Measurements from ENCODE around the gene RLBP1.

Gene RLBP1

GRCh38 chr15:89178307-89178977 lies 42.9 kb downstream of the RLBP1 start:
- FAIRE-seq = no peak
- DNase-seq (ENCODE audit: low spot score) = no peak

- DNase-seq (ENCODE audit: low spot score) (peak; percentile 39), FAIRE-seq (no peak)
Observed at GRCh38 chr15:89177633-89178306, 43.6 kb downstream of the RLBP1 start.

- FAIRE-seq = no peak
- DNase-seq (ENCODE audit: low spot score) = no peak
Observed at GRCh38 chr15:89177116-89177515, 44.3 kb downstream of the RLBP1 start.

- DNase-seq (ENCODE audit: low spot score) (no peak), FAIRE-seq (no peak)
Observed at GRCh38 chr15:89175617-89176191, 45.7 kb downstream of the RLBP1 start.

- FAIRE-seq (no peak), DNase-seq (ENCODE audit: low spot score) (no peak)
Observed at GRCh38 chr15:89174476-89174875, 46.9 kb downstream of the RLBP1 start.

- FAIRE-seq = no peak
- DNase-seq (ENCODE audit: low spot score) = no peak
Observed at GRCh38 chr15:89172921-89173320, 48.5 kb downstream of the RLBP1 start.

GRCh38 chr15:89171136-89172072 lies 50.0 kb downstream of the RLBP1 start:
- FAIRE-seq (no peak), DNase-seq (ENCODE audit: low spot score) (no peak)

GRCh38 chr15:89170364-89170763 lies 51.0 kb downstream of the RLBP1 start:
- no peak for DNase-seq (ENCODE audit: low spot score)
- no peak for FAIRE-seq

GRCh38 chr15:89168316-89168833 lies 53.0 kb downstream of the RLBP1 start:
- FAIRE-seq (no peak), DNase-seq (ENCODE audit: low spot score) (no peak)

GRCh38 chr15:89167267-89168176 lies 53.9 kb downstream of the RLBP1 start:
- FAIRE-seq (peak; percentile 75), DNase-seq (ENCODE audit: low spot score) (peak; percentile 82)

GRCh38 chr15:89165677-89166076 lies 55.7 kb downstream of the RLBP1 start:
- DNase-seq (ENCODE audit: low spot score) (no peak), FAIRE-seq (no peak)

- DNase-seq (ENCODE audit: low spot score) (no peak), FAIRE-seq (no peak)
Observed at GRCh38 chr15:89164712-89165211, 56.6 kb downstream of the RLBP1 start.

GRCh38 chr15:89163271-89164055 lies 57.9 kb downstream of the RLBP1 start:
- FAIRE-seq (no peak), DNase-seq (ENCODE audit: low spot score) (no peak)

GRCh38 chr15:89161666-89162065 lies 59.7 kb downstream of the RLBP1 start:
- FAIRE-seq (no peak), DNase-seq (ENCODE audit: low spot score) (no peak)

Data from RCC 7860 (cell line).